ENCODE data around the gene SYT12.
"Not testable (repeated sequence)": the region's sequence is repeated elsewhere in the genome, so short reads cannot be mapped to it uniquely, and the experiment has no call there.

The SYT12 gene

DNA sequence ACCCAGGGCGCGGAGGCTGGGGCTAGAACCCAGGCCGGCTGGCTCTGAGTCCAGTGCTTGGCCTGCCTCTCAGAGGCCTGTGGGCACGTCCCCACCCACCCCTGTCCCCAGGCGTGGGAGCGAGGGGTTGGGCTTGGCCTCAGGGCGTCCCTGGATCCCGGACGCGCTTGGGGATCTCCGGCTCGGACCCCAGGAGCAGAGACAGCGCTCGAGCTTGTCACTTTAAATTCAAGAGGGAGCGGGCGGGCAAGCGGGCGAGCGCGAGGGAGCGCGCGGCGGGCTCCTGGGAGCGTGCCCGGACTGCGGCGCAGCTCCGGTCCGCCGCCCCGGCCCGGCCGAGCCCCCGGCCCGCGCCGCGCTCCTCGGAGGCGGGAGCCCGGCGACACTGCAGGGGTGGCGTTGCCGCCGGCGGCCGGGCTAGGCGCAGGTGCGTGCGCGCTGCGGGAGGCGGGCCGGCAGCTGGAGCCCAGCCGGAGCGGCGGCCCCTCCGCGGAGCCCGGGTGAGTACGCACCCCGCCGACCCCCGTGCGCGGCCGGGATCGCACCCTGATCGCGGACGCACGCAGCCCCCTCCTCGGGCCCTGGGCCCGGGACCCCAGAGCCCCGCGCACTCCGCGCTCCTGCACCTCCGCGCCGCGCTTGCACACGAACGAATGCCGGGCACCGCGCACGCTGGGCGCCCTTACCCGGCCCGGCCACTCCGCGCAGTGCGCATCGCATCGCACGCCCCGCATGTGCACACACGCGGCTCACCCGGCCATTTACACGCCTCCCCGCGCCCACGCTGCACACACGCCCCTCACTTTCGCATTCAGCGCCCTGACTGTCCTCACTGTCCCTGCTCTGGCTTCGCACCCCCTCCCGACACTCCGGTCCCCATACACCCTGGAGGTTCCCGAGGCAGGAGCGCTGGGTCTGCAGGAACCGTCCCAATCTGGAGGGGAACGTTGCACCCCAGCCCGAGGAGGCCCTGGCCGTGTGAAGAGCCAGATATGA is at the start of gene SYT12:
TSS of gene SYT12 (plus strand) at position 174 of the 996 bp plus-strand sequence. CDS start 7,011 bp downstream, outside the sequence.
- DNase-seq = no peak

- no peak for DNase-seq
Measured at GRCh38 chr11:66973956-66974580, 48.9 kb upstream of the SYT12 start.

DNA sequence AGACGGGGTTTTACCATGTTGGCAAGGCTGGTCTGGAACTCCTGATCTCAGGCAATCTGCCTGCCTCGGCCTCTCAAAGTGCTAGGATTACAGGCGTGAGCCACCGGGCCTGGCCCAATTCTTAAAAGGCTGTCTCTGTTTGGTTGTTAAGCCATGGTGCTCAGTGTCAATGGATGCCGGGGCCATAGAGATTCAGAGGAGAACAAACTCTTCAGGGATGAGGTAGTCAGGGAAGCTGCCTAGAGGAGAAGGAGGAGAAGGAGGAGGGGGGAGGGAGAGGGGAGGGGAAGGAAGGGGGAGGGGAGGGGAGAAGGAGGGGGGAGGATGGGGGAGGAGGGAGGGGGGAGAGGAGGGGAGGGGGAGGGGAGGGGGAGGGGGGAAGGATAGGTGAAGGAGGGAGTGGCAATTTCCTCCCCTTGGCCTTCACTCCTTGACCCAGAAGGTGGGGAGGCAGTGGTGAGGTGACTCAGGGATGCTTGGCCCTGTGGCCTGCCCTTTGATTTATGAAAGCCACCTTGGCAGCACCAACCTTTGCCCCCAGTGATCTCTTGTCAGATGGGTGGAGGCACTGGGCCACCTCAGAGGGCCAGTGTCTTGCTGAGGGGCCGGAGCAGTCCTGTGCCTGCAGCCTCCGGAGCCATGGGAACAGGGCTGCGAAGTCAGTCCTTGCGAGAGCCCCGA is 48.1 kb upstream of the SYT12 start, which contains the start of gene C11orf86:
TSS of gene C11orf86 (plus strand) at position 581 of the 681 bp plus-strand sequence. CDS start at position 640, 59 bp downstream.
- DNase-seq = no peak

DNA sequence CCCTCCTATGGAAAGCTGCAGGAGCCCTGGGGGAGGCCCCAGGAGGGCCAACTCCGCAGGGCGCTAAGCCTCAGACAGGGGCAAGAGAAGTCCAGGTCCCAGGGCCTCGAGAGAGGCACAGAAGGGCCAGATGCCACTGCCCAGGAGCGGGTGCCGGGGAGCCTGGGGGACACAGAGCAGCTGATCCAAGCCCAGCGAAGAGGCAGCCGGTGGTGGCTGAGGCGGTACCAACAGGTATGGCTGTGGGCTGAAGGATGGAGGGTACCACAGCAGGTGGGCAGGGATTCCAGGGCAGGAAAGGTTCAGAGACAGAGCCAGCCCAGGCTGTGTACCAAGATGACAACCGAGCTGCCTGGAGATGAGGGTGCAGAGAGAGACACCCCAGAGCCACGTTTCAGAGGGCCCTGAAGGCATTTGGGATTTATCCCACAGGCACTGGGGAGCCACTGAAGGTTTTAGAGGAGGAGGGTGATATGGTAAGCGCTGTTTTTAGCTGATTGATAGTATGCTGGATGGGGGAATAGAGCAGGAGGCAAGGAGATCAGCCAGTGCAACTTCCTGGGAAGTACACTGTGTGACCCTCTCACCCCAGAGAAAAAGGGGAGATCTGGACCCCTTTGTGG is 47.4 kb upstream of the SYT12 start:
- DNase-seq = no peak

DNA sequence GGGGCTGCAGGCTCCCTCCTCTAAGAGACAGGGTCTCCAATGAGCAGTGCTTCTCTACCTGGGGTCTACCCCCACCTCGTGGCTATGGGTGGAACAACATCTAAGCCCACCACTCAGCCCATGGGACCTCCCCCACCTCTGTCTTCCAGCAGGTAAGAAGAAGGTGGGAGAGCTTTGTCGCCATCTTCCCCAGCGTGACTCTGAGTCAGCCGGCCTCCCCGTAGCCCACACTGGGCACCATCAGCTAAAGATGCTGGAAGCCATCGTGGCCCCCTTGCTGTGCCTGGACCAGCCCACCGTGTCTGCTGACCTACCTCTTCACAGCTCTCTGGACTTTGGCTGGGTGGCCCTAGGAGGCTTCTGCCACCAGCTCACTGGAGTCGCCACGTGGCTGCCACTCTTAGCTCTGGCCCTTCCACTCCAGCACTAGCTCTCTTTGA is 46.9 kb upstream of the SYT12 start:
- DNase-seq = peak in 1 of 2 experiments; percentile 16

DNA sequence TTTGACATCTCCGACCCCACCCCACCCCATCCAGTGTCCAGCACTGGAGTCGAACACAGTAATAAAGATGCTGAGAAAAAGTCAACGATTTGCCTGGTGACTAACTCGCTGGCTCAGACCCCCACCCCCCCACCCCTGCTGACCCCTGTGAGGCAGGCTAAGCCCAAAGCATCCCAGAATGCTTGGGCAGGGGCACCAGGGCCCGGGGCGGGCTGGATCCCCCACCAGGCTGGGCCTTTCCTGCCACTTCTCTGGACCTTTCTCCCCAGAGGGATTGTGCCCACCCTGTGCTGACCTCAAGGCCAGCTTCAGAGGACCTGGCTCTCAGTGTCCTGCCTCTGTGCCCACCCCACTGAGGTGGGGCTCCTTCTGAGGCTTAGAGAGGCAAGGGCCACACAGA is 46.0 kb upstream of the SYT12 start:
- DNase-seq = no peak

- no peak for DNase-seq
Measured at GRCh38 chr11:66978229-66978628, 44.7 kb upstream of the SYT12 start.

DNA sequence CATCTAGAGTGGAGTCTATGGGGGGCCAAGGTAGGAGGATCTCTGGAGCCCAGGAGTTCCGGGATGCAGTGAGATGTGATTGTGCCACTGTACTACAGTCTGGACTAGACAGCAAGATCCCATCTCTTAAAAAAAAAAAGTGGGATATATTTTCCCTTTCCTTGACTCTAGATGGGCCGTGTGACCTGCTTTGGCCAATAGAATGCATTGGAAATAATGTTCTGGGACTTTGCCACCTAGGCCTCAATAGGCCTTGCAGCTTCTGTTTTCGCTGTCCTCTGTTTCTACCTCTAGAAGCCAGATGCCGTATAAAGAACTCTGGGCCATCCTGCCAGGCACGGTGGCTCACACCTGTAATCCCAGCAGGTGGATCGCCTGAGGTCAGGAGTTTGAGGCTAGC is 44.2 kb upstream of the SYT12 start:
- no peak for DNase-seq

- no peak for DNase-seq
Measured at GRCh38 chr11:66979336-66979980, 43.5 kb upstream of the SYT12 start.

DNA sequence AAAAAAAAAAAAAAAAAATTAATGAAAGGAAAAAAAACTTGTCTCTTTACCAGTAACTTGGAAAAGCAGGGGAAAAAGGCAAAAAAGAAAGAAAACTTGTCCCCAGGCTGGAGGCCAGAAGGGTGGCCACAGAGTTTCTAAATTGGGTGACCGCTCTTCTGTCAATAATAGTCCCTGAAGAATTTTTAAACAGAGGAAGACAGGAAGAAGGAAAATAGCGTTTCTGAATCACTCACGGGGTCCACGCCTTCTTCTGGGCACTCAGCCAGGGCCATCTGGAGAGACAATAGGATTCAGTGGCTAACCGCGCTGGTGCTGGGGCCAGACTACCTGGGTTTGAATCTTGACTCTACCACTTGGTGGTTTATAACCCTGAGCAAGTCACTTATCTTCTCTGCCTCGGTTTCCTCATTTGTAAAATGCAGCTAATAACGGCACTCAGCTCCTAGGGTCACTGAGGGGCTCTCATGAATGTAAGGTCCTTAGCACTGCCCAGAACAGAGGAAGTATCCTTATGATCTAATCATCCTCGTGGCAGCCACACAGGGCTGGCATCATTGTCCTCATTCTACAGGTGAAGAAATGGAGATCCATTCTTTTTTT is 40.9 kb upstream of the SYT12 start:
- DNase-seq = peak; percentile 27 to 36

DNA sequence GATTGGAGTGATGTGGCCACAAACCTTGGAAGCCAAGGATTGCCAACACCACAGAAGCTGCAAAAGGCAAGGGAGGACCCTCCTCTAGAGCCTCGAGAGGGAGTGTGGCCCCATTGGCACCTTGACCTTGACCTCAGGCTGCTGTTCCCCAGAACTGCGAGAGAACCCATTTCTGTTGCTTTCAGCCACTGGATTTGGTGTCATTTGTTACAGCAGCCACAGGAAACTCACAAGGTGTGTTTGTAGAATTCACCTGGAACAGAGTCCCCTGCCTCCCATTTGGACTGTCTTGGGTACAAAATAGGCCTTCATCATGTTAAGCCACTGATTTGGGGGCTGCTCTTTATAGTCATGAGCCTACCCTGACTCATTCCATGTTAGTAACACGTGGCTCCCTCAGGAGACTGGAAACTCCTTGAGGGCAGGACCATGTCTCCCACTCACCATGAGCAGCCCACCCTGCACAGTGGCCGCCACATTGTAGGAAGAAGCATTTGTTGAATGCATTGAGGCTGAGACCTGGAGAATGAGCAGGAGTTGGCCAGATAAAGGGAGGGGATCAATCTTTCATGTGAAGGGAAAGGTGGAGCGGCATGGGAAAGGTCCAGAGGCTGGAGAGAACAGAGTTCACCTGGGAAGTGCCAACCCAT is 39.5 kb upstream of the SYT12 start:
- DNase-seq = no peak

DNA sequence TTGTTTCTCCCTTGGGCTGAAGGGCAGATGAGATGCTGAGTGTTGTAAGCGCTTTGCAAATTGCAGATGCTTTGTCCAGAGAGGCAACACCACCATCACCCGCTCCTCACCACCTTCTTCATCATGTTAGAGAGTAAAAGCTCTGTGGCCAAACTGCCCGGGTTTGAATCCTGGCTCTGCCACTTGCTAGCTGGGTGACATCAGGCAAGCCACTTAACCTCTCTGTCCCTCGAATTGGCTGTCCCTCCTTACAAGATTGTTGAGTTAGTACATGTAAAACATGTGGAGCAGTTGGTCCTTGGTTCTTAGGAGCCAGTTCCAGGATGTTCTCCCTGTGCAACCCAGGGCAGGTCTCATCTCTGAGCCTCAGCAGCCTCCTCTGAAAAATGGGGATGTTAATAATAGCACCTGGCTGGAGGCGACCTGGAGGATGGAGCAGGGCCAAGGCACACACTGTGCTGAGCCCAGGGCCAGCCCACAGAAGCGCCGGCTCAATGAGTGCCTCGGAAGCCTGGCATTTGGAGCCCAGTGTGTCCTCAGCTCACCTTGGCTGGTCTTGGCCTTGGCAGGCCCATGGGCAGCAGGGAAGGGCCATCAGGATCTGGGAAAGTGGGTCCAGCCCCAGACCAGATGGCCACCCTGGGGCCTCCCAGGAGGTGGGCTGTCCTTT is 37.3 kb upstream of the SYT12 start:
- no peak for DNase-seq

DNA sequence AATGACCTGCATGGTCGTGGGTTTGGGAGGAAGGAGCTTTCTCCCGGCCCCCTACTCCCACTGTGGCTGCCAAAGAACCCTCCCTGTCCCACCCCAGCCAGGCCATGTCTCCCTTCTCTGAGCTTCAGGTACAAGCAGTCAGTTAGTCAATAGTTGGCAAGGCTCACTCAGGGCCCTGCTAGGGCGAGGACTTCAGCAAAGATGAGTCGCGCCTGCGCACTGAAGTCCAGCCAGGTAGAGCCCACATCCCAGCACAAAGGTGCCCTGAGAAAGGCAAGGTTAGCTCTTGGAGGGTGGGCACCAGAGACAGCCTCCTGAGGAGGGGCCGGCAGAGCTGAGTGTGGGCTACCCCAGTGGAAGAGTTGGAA is 36.8 kb upstream of the SYT12 start:
- DNase-seq = no peak

- DNase-seq = no peak
Measured at GRCh38 chr11:66987158-66987620, 35.7 kb upstream of the SYT12 start.

DNA sequence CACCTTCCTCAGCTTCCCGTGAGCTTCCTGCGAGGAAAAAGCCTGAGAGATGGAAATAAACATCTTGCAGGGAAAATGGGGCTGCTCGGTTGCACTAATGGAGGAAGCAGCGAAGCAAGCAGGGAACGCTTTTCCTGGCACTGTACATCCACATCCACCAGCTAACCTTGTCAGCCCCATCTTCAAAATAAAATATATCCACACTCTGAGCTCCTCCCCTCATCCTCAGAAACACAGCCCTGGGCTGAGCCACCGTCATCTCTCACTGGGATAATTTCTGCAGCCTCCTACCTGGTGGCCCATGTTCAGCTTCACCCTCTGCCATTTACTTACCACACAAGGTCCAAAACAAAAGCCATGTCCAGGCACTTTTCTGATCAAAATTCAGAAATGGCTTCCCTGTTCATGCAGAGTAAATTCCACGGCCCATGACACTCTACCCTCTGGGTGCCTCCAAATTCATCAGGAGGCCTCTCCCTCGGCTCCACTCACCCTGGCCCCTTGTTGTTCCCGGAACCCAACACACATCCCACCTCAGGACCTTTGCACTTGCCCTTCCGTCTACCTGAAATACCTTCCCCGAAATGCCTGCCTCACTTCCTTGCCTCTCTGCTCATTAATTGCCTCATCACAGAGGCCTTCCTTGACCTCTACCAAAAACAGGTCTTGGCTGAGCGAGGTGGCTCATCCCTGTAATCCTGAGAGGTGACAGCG is 34.9 kb upstream of the SYT12 start:
- no peak for DNase-seq

DNA sequence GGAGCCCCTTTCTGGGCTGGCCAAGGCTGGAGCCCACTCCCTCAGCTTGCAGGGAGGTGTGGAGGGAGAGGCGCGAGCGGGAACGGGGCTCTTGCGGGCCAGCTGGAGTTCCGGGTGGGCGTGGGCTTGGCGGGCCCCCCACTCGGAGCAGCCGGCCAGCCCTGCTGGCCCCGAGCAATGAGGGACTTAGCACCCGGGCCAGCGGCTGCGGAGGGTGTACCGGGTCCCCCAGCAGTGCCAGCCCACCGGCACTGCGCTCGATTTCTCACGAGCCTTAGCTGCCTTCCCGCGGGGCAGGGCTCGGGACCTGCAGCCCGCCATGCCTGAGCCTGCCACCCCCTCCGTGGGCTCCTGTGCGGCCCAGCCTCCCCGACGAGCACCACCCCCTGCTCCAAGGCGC is 34.2 kb upstream of the SYT12 start:
- not testable (repeated sequence) for DNase-seq

DNA sequence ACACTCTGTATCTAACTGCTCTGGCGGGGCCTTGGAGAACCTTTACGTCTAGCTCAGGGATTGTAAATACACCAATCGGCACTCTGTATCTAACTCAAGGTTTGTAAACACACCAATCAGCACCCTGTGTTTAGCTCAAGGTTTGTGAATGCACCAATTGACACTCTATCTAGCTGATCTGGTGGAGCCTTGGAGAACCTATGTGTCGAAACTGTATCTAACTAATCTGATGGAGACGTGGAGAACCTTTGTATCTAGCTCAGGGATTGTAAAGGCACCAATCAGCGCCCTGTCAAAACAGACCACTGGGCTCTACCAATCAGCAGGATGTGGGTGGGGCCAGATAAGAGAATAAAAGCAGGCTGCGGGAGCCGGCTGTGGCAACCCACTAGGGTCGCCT is 33.6 kb upstream of the SYT12 start:
- DNase-seq = not testable (repeated sequence)

- DNase-seq = no peak
Measured at GRCh38 chr11:66992041-66992440, 30.9 kb upstream of the SYT12 start.

GRCh38 chr11:66996609-66997273 is 26.2 kb upstream of the SYT12 start:
- no peak for DNase-seq

Data from NCI-H187 (cell line).